ENCODE data around the gene CRMP1.
"Not testable (repeated sequence)": the region's sequence is repeated elsewhere in the genome, so short reads cannot be mapped to it uniquely, and the experiment has no call there.

The CRMP1 gene

DNA sequence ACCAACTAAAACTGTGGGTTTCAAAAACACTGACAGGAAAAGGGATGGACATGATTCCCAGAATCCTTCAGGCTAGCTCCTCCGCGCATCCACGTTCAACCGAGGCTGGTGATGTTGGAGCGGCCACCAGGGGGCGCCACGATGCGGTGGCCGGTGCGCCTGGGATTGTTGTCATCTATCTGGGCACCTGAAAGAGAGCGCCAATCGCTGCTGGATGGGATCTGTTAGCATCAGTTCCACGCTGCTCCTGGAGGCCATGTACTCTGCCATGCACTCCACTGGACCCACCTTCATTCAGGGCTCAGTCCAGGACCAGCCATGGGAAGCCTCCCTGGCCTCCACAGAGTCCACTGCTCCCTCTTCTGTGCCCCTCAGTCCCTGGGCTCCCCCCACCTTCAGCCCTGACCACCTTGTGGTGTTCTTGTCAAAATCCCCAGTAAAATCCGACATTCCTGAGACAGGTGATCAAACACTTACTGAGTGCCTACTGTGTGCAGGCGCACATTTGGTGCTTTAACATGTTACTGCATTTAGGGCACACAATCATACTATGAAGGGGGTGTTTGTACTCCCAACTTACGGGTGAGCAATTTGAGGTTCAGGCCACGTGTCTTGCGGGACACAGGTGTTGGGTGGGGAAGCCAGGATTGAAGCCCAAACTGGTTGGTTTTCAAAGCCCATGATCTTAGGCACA is 71.1 kb downstream of the CRMP1 start:
- TF ChIP-seq ZNF274 (IDR thresholded peaks at IDR 0.05; ENCODE audit: low read depth, low read length) (no peak), SUZ12 (IDR thresholded peaks at IDR 0.05; ENCODE audit: extremely low read depth, insufficient read depth, insufficient read length) (no peak), YY1 (IDR thresholded peaks at IDR 0.05; ENCODE audit: insufficient read depth, insufficient read length) (no peak)
- H3K27me3 ChIP-seq (ENCODE audit: insufficient read depth, insufficient read length) = no peaks in the 10 kb centered on the region
- no peak overlapping the region for H3K9ac ChIP-seq (ENCODE audit: insufficient read length, low read depth)
- H3K4me1 ChIP-seq (ENCODE audit: insufficient read depth, insufficient read length) = no peaks in the 10 kb centered on the region
- H3K9me3 ChIP-seq (ENCODE audit: insufficient read depth, low read length) = no peaks in the 10 kb centered on the region
- DNase-seq (ENCODE audit: low read depth, low spot score) = peak; percentile 28
- peaks cover 93% of the 10 kb centered on the region for H3K36me3 ChIP-seq (ENCODE audit: insufficient read depth, insufficient read length, low read length)
- H3K4me3 ChIP-seq (ENCODE audit: insufficient read length, low read depth) = no peak overlapping the region

DNA sequence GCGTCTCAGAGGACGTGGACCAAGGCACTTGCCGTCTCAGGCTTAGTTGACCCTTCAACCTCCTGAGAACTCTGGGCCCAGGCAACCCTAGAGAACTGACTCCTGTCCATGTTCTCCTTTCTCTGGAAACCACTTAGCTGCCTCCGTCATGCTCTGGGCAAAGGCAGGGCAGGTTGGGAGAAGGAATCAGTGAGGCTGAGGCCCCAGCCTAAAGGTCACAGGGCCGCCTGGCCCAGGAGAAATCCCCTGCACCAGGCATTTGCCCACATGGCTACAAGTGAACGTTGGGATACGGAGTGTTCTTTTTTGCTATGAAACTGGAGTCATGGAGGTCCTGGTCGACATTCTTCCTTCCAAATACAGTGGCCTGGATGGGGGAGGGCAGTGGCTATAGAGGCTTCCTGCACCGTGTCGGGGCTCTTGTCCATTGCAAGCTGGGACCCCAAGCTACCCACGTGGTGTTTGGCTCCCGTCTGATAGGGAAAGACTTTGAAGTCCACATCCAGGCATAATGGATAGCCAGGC is 76.0 kb downstream of the CRMP1 start:
- no peak for TF ChIP-seq YY1 (IDR thresholded peaks at IDR 0.05; ENCODE audit: insufficient read depth, insufficient read length)
- TF ChIP-seq ZNF274 (IDR thresholded peaks at IDR 0.05; ENCODE audit: low read depth, low read length) = no peak
- no peak for TF ChIP-seq SUZ12 (IDR thresholded peaks at IDR 0.05; ENCODE audit: extremely low read depth, insufficient read depth, insufficient read length)
- peaks cover 87% of the 10 kb centered on the region for H3K36me3 ChIP-seq (ENCODE audit: insufficient read depth, insufficient read length, low read length)
- H3K4me3 ChIP-seq (ENCODE audit: insufficient read length, low read depth) = no peak overlapping the region
- no peaks in the 10 kb centered on the region for H3K9me3 ChIP-seq (ENCODE audit: insufficient read depth, low read length)
- H3K9ac ChIP-seq (ENCODE audit: insufficient read length, low read depth) = no peak overlapping the region
- DNase-seq (ENCODE audit: low read depth, low spot score) = no peak
- no peaks in the 10 kb centered on the region for H3K4me1 ChIP-seq (ENCODE audit: insufficient read depth, insufficient read length)
- H3K27me3 ChIP-seq (ENCODE audit: insufficient read depth, insufficient read length) = no peaks in the 10 kb centered on the region

DNA sequence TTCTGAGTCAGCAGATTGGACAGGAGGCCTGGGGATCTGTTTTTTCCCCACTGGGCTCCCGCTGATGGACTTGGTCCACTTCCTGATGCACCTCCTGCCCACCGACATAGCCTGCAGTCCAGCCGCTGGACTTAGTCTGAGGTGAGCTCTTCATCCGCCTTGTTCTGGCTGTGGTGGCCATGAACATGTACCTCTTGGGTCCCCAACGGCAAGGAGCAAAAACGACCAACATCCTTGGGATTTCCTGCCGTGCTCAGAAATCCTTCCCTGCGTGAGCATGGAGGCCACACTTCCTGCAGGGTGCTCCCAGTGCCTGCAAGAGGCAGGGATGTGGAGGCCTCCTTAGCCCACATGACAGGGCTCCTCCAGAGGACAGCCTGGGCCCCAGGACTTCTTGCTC is 76.8 kb downstream of the CRMP1 start:
- H3K27me3 ChIP-seq (ENCODE audit: insufficient read depth, insufficient read length) = no peaks in the 10 kb centered on the region
- H3K4me1 ChIP-seq (ENCODE audit: insufficient read depth, insufficient read length) = no peaks in the 10 kb centered on the region
- TF ChIP-seq ZNF274 (IDR thresholded peaks at IDR 0.05; ENCODE audit: low read depth, low read length) (no peak), SUZ12 (IDR thresholded peaks at IDR 0.05; ENCODE audit: extremely low read depth, insufficient read depth, insufficient read length) (no peak), YY1 (IDR thresholded peaks at IDR 0.05; ENCODE audit: insufficient read depth, insufficient read length) (no peak)
- H3K9me3 ChIP-seq (ENCODE audit: insufficient read depth, low read length) = no peaks in the 10 kb centered on the region
- no peak overlapping the region for H3K4me3 ChIP-seq (ENCODE audit: insufficient read length, low read depth)
- H3K36me3 ChIP-seq (ENCODE audit: insufficient read depth, insufficient read length, low read length) = peaks cover 87% of the 10 kb centered on the region
- H3K9ac ChIP-seq (ENCODE audit: insufficient read length, low read depth) = no peak overlapping the region
- DNase-seq (ENCODE audit: low read depth, low spot score) = no peak

DNA sequence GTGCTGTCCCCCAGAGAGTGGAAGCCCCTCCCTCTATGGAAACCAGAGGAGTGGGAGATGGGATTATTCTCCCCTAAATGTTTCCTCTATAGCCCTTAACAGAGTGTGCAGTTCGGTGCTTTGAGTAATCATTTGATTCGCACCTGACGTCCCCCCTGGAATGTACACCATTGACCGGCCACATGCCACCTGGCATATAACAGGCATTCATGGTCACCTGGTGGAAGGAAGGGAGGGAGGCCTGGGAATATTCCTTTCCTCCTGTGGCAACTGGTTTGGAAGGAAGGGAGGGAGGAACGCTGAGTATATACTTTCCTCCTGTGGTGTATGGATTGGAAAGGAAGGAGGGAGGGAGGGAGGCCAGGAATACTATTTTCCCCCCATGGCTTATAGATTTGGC is 77.2 kb downstream of the CRMP1 start:
- no peaks in the 10 kb centered on the region for H3K4me1 ChIP-seq (ENCODE audit: insufficient read depth, insufficient read length)
- H3K9ac ChIP-seq (ENCODE audit: insufficient read length, low read depth) = no peak overlapping the region
- H3K4me3 ChIP-seq (ENCODE audit: insufficient read length, low read depth) = no peak overlapping the region
- no peaks in the 10 kb centered on the region for H3K27me3 ChIP-seq (ENCODE audit: insufficient read depth, insufficient read length)
- no peak for DNase-seq (ENCODE audit: low read depth, low spot score)
- TF ChIP-seq SUZ12 (IDR thresholded peaks at IDR 0.05; ENCODE audit: extremely low read depth, insufficient read depth, insufficient read length) (no peak), ZNF274 (IDR thresholded peaks at IDR 0.05; ENCODE audit: low read depth, low read length) (no peak), YY1 (IDR thresholded peaks at IDR 0.05; ENCODE audit: insufficient read depth, insufficient read length) (no peak)
- no peaks in the 10 kb centered on the region for H3K9me3 ChIP-seq (ENCODE audit: insufficient read depth, low read length)
- H3K36me3 ChIP-seq (ENCODE audit: insufficient read depth, insufficient read length, low read length) = peaks cover 87% of the 10 kb centered on the region

DNA sequence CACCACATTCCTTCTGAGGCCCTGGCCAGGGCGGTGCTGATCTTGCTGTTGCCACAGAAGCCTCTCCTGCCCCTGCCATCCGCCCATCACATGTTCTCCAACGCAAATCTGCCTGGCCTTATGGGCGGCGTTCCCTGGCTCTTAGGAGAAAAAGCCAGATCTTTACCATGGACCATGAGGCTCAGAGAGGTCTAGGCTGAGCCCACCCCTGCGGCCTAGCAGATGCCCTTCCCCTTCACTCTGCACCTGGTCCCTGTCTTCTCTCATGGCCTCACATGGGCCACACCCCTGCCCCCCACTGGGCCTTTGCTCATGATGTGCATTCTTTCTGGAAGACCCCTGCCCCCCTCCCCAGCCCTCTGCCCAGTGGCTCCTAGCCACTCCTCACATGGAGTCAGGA is 78.5 kb downstream of the CRMP1 start:
- Histone ChIP-seq H3K9me3 (ENCODE audit: insufficient read depth, low read length) (no peaks in the 10 kb centered on the region), H3K9ac (ENCODE audit: insufficient read length, low read depth) (no peak overlapping the region), H3K27me3 (ENCODE audit: insufficient read depth, insufficient read length) (no peaks in the 10 kb centered on the region), H3K4me1 (ENCODE audit: insufficient read depth, insufficient read length) (no peaks in the 10 kb centered on the region), H3K4me3 (ENCODE audit: insufficient read length, low read depth) (no peak overlapping the region), H3K36me3 (ENCODE audit: insufficient read depth, insufficient read length, low read length) (peaks cover 87% of the 10 kb centered on the region)
- TF ChIP-seq ZNF274 (IDR thresholded peaks at IDR 0.05; ENCODE audit: low read depth, low read length) (no peak), YY1 (IDR thresholded peaks at IDR 0.05; ENCODE audit: insufficient read depth, insufficient read length) (no peak), SUZ12 (IDR thresholded peaks at IDR 0.05; ENCODE audit: extremely low read depth, insufficient read depth, insufficient read length) (no peak)
- no peak for DNase-seq (ENCODE audit: low read depth, low spot score)

DNA sequence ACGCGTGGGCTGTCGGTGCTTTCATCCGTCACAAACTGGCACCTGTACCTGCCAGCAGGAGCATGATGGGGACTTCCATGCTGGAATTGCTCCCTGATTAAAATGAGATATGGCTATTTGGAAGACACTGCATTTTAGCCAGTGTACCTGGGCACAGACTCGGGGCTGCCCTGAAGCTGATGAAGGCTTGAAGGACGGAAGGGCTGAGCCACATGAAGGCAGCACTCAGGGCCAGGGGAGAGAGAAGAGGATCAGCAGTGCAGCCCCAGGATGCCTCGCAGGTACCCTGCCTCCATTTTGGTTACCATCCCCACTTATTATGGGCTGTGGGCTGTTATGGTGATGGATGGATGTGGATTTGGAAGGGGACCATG is 79.0 kb downstream of the CRMP1 start:
- Histone ChIP-seq H3K9ac (ENCODE audit: insufficient read length, low read depth) (no peak overlapping the region), H3K4me3 (ENCODE audit: insufficient read length, low read depth) (no peak overlapping the region), H3K36me3 (ENCODE audit: insufficient read depth, insufficient read length, low read length) (peaks cover 87% of the 10 kb centered on the region), H3K4me1 (ENCODE audit: insufficient read depth, insufficient read length) (no peaks in the 10 kb centered on the region), H3K9me3 (ENCODE audit: insufficient read depth, low read length) (no peaks in the 10 kb centered on the region), H3K27me3 (ENCODE audit: insufficient read depth, insufficient read length) (no peaks in the 10 kb centered on the region)
- no peak for DNase-seq (ENCODE audit: low read depth, low spot score)
- TF ChIP-seq ZNF274 (IDR thresholded peaks at IDR 0.05; ENCODE audit: low read depth, low read length) (no peak), YY1 (IDR thresholded peaks at IDR 0.05; ENCODE audit: insufficient read depth, insufficient read length) (no peak), SUZ12 (IDR thresholded peaks at IDR 0.05; ENCODE audit: extremely low read depth, insufficient read depth, insufficient read length) (no peak)

DNA sequence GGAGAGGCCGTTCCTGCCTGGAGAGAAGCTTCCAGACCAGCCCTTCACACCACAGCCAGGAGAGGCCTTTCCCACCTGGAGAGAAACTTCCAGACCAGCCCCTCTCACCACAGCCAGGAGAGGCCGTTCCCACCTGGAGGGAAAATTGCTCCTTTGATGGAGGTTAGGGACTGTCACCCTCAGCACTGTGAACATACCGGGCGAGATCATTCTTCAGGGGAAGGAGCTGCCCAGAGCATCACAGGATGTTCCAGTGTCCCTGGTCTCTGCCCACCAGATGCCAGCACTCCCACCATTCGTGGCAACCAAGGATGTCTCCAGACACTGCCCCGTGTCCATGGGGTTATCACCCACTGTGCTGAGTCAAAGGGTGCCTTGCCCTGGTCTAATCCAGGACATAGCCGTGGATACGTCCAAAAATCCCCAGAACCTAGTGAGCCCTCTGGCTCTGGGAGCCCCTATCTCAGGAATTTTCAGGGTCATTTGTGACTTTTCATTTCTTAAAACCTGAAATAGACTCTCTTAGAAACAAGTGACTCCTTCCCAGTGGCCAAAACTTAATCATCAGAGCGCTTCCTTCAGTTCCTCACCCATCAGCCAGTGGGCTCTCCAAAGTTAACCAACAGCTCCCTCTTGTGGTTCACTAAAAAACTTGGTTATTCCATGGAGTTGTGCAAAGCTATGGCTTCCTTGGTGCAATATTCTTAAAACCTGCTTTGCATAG is 80.2 kb downstream of the CRMP1 start:
- peaks cover 88% of the 10 kb centered on the region for H3K36me3 ChIP-seq (ENCODE audit: insufficient read depth, insufficient read length, low read length)
- H3K27me3 ChIP-seq (ENCODE audit: insufficient read depth, insufficient read length) = no peaks in the 10 kb centered on the region
- peak; percentile 54 for DNase-seq (ENCODE audit: low read depth, low spot score)
- H3K9me3 ChIP-seq (ENCODE audit: insufficient read depth, low read length) = no peaks in the 10 kb centered on the region
- no peak overlapping the region for H3K9ac ChIP-seq (ENCODE audit: insufficient read length, low read depth)
- H3K4me3 ChIP-seq (ENCODE audit: insufficient read length, low read depth) = no peak overlapping the region
- TF ChIP-seq SUZ12 (IDR thresholded peaks at IDR 0.05; ENCODE audit: extremely low read depth, insufficient read depth, insufficient read length) (no peak), YY1 (IDR thresholded peaks at IDR 0.05; ENCODE audit: insufficient read depth, insufficient read length) (no peak), ZNF274 (IDR thresholded peaks at IDR 0.05; ENCODE audit: low read depth, low read length) (no peak)
- H3K4me1 ChIP-seq (ENCODE audit: insufficient read depth, insufficient read length) = no peaks in the 10 kb centered on the region

DNA sequence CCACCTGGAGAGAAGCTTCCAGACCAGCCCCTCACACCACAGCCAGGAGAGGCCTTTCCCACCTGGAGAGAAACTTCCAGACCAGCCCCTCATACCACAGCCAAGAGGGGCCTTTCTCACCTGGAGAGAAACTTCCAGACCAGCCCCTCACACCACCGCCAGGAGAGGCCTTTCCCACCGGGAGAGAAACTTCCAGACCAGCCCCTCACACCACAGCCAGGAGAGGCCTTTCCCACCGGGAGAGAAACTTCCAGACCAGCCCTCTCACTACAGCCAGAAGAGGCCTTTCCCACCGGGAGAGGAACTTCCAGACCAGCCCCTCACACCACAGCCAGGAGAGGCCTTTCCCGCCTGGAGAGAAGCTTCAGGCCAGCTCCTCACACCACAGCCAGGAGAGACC is 80.8 kb downstream of the CRMP1 start:
- H3K4me1 ChIP-seq (ENCODE audit: insufficient read depth, insufficient read length) = not testable (repeated sequence)

More for the DNA sequence above, 80.8 kb downstream of the CRMP1 start:
- not testable (repeated sequence) for H3K27me3 ChIP-seq (ENCODE audit: insufficient read depth, insufficient read length); H3K9ac ChIP-seq (ENCODE audit: insufficient read length, low read depth); H3K4me3 ChIP-seq (ENCODE audit: insufficient read length, low read depth); H3K9me3 ChIP-seq (ENCODE audit: insufficient read depth, low read length); DNase-seq (ENCODE audit: low read depth, low spot score)
- peaks cover 85% of the 10 kb centered on the region for H3K36me3 ChIP-seq (ENCODE audit: insufficient read depth, insufficient read length, low read length)

Measured in NT2/D1 (cell line).